SK-N-MC (cell line): Measurements from ENCODE around the gene MMP21.

Experiments
- DNase-seq: peaks from one replicate; pipeline ENCODE4 v3.0.0-alpha.2; 2011; ENCODE audit warnings: low read depth, low spot score
- H3K27ac ChIP-seq: fragments of 200-600 bp; sonication (generic); 2 replicates; pipeline ENCODE4 v1.5.1; 2016; ENCODE audit warnings: mixed run types
- H3K36me3 ChIP-seq: fragments of 200-600 bp; sonication (generic); 2 replicates; pipeline ENCODE4 v1.6.1; 2017; ENCODE audit warnings: antibody characterized with exemption, low read length, mixed read lengths; ENCODE audit not compliant: insufficient read depth
- H3K4me3 ChIP-seq: fragments of 200-600 bp; sonication (generic); 2 replicates; pipeline ENCODE4 v1.5.1; 2016
- H3K9ac ChIP-seq: fragments of 200-600 bp; sonication (generic); 2 replicates; pipeline ENCODE4 v1.8.0; 2017; ENCODE audit warnings: mixed run types, mixed read lengths; ENCODE audit not compliant: insufficient read length
- H3K9me3 ChIP-seq: fragments of 200-600 bp; sonication (generic); 2 replicates; pipeline ENCODE4 v1.6.1; 2017; ENCODE audit warnings: low read depth, mild to moderate bottlenecking, antibody characterized with exemption, low read length, moderate library complexity, mixed read lengths
- EZH2 ChIP-seq: fragments of 200-600 bp; sonication (generic); IDR thresholded peaks from one replicate; pipeline ENCODE4 v1.6.1; 2017; ENCODE audit warnings: antibody characterized with exemption
- FOXP2 ChIP-seq: optimal IDR thresholded peaks from 2 replicates; pipeline ENCODE3; 2011; ENCODE audit warnings: mild to moderate bottlenecking, moderate library complexity; ENCODE audit not compliant: insufficient read depth; ENCODE audit errors: extremely low read length, control extremely low read depth
- POLR2AphosphoS5 ChIP-seq: IDR thresholded peaks from 2 replicates; pipeline ENCODE4 v1.6.1; 2012; ENCODE audit warnings: mild to moderate bottlenecking, low read depth, low read length, borderline replicate concordance

The MMP21 gene

GRCh38 chr10:125795637-125796190 is 20.1 kb upstream of the MMP21 start:
- no peak for DNase-seq
- TF ChIP-seq FOXP2 = no peak
- TF ChIP-seq POLR2AphosphoS5 = no peak
- no peak for TF ChIP-seq EZH2
- H3K9ac ChIP-seq = no peak overlapping the region
- no peaks in the 10 kb centered on the region; the same call in 1 of the 2 replicates for H3K36me3 ChIP-seq
- no peak overlapping the region for H3K27ac ChIP-seq
- no peaks in the 10 kb centered on the region for H3K9me3 ChIP-seq
- no peak overlapping the region for H3K4me3 ChIP-seq

- no peak for DNase-seq
- Histone ChIP-seq H3K4me3 (no peak overlapping the region), H3K27ac (no peak overlapping the region), H3K9me3 (no peaks in the 10 kb centered on the region), H3K36me3 (no peaks in the 10 kb centered on the region; the same call in 1 of the 2 replicates), H3K9ac (no peak overlapping the region)
- TF ChIP-seq EZH2 (no peak), POLR2AphosphoS5 (no peak), FOXP2 (no peak)
These were observed 19.5 kb upstream of the MMP21 start for GRCh38 chr10:125795128-125795527.

GRCh38 chr10:125792342-125793300 is 17.0 kb upstream of the MMP21 start:
- Histone ChIP-seq H3K4me3 (no peak overlapping the region), H3K27ac (no peak overlapping the region), H3K9ac (no peak overlapping the region), H3K9me3 (no peaks in the 10 kb centered on the region), H3K36me3 (no peaks in the 10 kb centered on the region; the same call in 1 of the 2 replicates)
- TF ChIP-seq EZH2 (no peak), POLR2AphosphoS5 (no peak), FOXP2 (no peak)
- no peak for DNase-seq

DNA sequence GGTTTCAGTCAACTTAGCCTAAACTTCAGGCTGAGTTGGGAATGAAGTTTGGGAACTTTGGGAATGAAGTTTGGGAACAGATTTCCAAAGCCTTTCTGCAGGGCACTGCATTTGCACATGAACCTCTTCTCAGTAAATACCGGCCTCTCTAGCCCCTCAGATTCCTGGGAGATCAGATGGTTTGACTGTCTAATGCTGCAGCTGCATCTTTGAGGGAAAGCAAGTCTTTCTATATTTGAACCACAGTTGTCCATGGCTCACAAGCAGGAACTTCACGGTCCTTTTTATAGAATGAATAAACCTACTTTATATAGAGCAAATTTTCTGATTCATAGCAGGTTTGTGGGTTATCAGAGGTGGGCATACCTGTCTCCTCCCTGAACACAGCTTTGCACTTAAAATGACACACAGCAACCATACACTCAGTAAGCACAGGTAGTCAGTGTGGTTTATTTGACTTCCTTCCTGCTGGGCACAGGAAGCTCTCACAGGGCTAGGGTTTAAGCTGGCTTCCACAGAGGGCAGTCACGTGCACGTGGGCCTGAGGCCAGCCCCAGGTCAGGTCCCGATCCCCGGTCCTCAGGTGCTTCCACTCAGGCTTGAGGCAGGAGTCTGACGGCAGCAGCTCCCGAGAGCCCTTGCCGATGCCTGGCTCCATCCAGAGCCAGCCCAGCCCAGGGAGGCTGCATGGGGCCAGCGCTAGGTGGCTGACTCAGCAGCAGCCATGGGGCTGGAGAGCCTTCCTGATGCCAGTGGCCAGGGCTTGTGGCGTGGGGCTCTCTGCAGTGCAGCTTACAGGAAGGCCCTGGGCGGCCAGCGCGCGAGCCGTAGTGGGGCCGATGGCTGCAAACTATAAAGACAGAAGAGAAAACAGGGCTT is 12.8 kb upstream of the MMP21 start:
- Histone ChIP-seq H3K9ac (no peak overlapping the region), H3K27ac (no peak overlapping the region), H3K9me3 (no peaks in the 10 kb centered on the region), H3K4me3 (no peak overlapping the region), H3K36me3 (no peaks in the 10 kb centered on the region)
- no peak for DNase-seq
- TF ChIP-seq EZH2 = no peak
- no peak for TF ChIP-seq POLR2AphosphoS5
- no peak for TF ChIP-seq FOXP2

GRCh38 chr10:125785791-125786190 is 10.2 kb upstream of the MMP21 start:
- Histone ChIP-seq H3K36me3 (no peaks in the 10 kb centered on the region), H3K27ac (no peak overlapping the region), H3K9me3 (no peaks in the 10 kb centered on the region), H3K9ac (no peak overlapping the region), H3K4me3 (no peak overlapping the region)
- no peak for DNase-seq
- TF ChIP-seq FOXP2 = no peak
- no peak for TF ChIP-seq EZH2
- TF ChIP-seq POLR2AphosphoS5 = no peak

DNA sequence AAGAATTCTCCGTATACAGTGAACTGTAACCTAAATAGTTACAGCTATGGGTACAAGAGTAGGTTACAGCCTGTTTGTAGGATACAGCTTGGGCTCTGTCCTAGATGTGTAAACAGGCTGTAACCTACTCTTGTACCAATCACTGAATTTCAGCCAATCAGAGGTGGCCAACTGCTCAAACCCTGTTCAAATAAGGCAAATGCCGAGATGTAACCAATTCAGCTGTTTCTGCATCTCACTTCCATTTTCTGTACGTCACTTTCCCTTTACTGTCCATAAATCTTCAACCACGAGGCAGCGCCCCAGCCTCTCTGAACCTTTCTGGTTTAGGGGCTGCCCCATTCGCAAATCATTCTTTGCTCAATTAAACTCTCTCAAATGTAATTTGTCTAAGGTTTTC is 8.3 kb upstream of the MMP21 start:
- no peak overlapping the region for H3K27ac ChIP-seq
- H3K36me3 ChIP-seq = no peaks in the 10 kb centered on the region
- TF ChIP-seq EZH2 (no peak), POLR2AphosphoS5 (no peak), FOXP2 (no peak)
- no peak overlapping the region for H3K4me3 ChIP-seq
- no peaks in the 10 kb centered on the region for H3K9me3 ChIP-seq
- no peak for DNase-seq
- H3K9ac ChIP-seq = no peak overlapping the region

- Histone ChIP-seq H3K36me3 (no peaks in the 10 kb centered on the region), H3K27ac (no peak overlapping the region), H3K4me3 (no peak overlapping the region), H3K9me3 (no peaks in the 10 kb centered on the region), H3K9ac (no peak overlapping the region)
- DNase-seq = no peak
- no peak for TF ChIP-seq FOXP2
- TF ChIP-seq EZH2 = no peak
- TF ChIP-seq POLR2AphosphoS5 = no peak
These were observed 7.8 kb upstream of the MMP21 start for GRCh38 chr10:125783408-125783807.

DNA sequence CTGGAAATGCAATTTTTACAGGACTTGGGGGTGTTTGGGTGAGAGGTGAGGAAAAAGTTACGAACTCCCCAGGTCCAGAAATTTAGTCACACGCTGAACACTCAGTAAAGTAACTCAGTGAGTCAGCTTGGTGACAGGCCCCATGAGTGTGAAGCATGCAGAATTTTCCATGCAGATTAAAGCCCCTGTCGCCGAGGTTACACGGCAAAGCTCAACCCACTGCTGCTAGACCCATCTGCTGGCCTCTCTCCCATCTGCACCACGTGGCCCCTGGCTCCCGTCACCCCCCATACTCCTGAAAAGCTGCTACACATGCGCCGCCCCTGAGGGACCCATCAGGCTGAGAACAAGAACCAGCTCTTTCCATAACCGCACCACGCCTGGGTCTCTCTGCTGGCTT is 7.0 kb upstream of the MMP21 start:
- H3K36me3 ChIP-seq = no peaks in the 10 kb centered on the region
- DNase-seq = no peak
- H3K27ac ChIP-seq = no peak overlapping the region
- no peak overlapping the region for H3K4me3 ChIP-seq
- no peaks in the 10 kb centered on the region for H3K9me3 ChIP-seq
- no peak overlapping the region for H3K9ac ChIP-seq
- TF ChIP-seq POLR2AphosphoS5 = no peak
- TF ChIP-seq FOXP2 = no peak
- TF ChIP-seq EZH2 = no peak
